GM12878 (cell line): Measurements from ENCODE around the gene ATP13A4.

Source experiments
- ATF3 ChIP-seq: IDR thresholded peaks from 2 replicates; pipeline ENCODE4 v1.6.1; 2011; ENCODE audit warnings: low read depth, mild to moderate bottlenecking, low read length, moderate library complexity, borderline replicate concordance; ENCODE audit errors: extremely low read depth
- CREB1 ChIP-seq: IDR thresholded peaks from 2 replicates; pipeline ENCODE4 v1.6.1; 2012; ENCODE audit warnings: low read depth, mild to moderate bottlenecking, inconsistent platforms
- CTCF ChIP-seq, 3 experiments: IDR thresholded peaks in 2 of 3; conservative IDR thresholded peaks in 1 of 3; 2 replicates each; pipeline ENCODE4 v1.5.1; 2011; ENCODE audit warnings: low read depth in 3 of 3, low read length in 3 of 3, mild to moderate bottlenecking in 3 of 3, control low read depth in 2 of 3, moderate library complexity in 2 of 3, inconsistent platforms in 1 of 3, mixed read lengths in 1 of 3; ENCODE audit not compliant: control insufficient read depth in 2 of 3, insufficient read depth in 1 of 3; ENCODE audit errors: extremely low read depth in 1 of 3
- DPF2 ChIP-seq: fragments of 450-650 bp; IDR thresholded peaks from 2 replicates; pipeline ENCODE4 v1.6.1; 2017; ENCODE audit warnings: mild to moderate bottlenecking
- EZH2 ChIP-seq: IDR thresholded peaks from 2 replicates; pipeline ENCODE4 v1.6.1; 2012; ENCODE audit warnings: low read depth, mild to moderate bottlenecking, control low read depth, inconsistent platforms, low read length, borderline replicate concordance; ENCODE audit not compliant: control insufficient read depth
- FOXK2 ChIP-seq: fragments of 450-650 bp; IDR thresholded peaks from 2 replicates; pipeline ENCODE4 v1.6.1; 2017; ENCODE audit warnings: mild to moderate bottlenecking, moderate library complexity
- MTA3 ChIP-seq: IDR thresholded peaks from 2 replicates; pipeline ENCODE4 v1.6.1; 2012; ENCODE audit warnings: low read length, inconsistent platforms, borderline replicate concordance
- POLR2AphosphoS5 ChIP-seq: IDR thresholded peaks from 2 replicates; pipeline ENCODE4 v1.6.1; 2011; ENCODE audit warnings: mild to moderate bottlenecking, low read length, inconsistent platforms
- RAD51 ChIP-seq: fragments of 450-650 bp; IDR thresholded peaks from 2 replicates; pipeline ENCODE4 v1.6.1; 2016; ENCODE audit warnings: moderate library complexity, mild to moderate bottlenecking, inconsistent platforms
- REST ChIP-seq: IDR thresholded peaks from 2 replicates; pipeline ENCODE4 v1.6.1; 2012; ENCODE audit warnings: mild to moderate bottlenecking, low read depth, low read length
- SIN3A ChIP-seq: IDR thresholded peaks from 2 replicates; pipeline ENCODE4 v1.6.1; 2012; ENCODE audit warnings: low read depth, low read length, improper control_type of control experiment
- ZBTB4 ChIP-seq: fragments of 450-650 bp; formaldehyde crosslinking; IDR thresholded peaks from 2 replicates; pipeline ENCODE4 v1.4.0; 2022; ENCODE audit warnings: mild to moderate bottlenecking, moderate library complexity
- TF ChIP-seq, protein P1 (sequence below): IDR thresholded peaks from 2 replicates; pipeline ENCODE4 v1.6.1; 2012; ENCODE audit warnings: low read length, inconsistent platforms
- TF ChIP-seq, protein P2 (sequence below): IDR thresholded peaks from 2 replicates; pipeline ENCODE4 v1.6.1; 2012; ENCODE audit warnings: low read depth, low read length, improper control_type of control experiment

DNA sequence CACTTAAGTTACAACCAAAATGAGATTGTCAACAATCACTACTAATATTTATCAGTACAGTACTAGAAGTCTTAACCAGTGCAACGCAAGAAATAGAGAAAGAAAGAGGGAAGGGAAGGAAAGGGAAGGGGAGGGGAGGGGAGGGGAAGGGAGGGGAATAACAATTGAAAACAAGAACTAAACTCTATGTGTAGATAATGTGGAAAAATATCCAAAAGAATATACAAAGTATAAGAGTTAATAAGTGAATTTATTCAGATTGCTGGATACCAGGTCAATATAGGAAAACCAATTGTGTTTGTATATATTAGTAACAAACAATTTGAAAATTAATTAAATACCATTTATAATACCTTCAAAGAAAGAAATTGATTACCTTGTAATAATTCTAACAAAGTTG, 186.8 kb downstream of the ATP13A4 start:
- no peak for TF ChIP-seq ATF3
- no peak for TF ChIP-seq ZBTB4 (CRISPR knock-in tag)
- TF ChIP-seq SIN3A, result no peak
- TF ChIP-seq EZH2, result no peak
- TF ChIP-seq CTCF (IDR thresholded peaks at IDR 0.05 in 2 of 3, conservative IDR thresholded peaks at IDR 0.05 in 1 of 3; ENCODE audit: control insufficient read depth in 2 of 3, extremely low read depth in 1 of 3, insufficient read depth in 1 of 3, low read depth in 3 of 3, low read length in 3 of 3), result no peak
- TF ChIP-seq REST, result no peak
- TF ChIP-seq, protein P1, sequence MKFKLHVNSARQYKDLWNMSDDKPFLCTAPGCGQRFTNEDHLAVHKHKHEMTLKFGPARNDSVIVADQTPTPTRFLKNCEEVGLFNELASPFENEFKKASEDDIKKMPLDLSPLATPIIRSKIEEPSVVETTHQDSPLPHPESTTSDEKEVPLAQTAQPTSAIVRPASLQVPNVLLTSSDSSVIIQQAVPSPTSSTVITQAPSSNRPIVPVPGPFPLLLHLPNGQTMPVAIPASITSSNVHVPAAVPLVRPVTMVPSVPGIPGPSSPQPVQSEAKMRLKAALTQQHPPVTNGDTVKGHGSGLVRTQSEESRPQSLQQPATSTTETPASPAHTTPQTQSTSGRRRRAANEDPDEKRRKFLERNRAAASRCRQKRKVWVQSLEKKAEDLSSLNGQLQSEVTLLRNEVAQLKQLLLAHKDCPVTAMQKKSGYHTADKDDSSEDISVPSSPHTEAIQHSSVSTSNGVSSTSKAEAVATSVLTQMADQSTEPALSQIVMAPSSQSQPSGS, result no peak
- TF ChIP-seq MTA3, result no peak
- TF ChIP-seq CREB1, result no peak
- TF ChIP-seq, protein P2, sequence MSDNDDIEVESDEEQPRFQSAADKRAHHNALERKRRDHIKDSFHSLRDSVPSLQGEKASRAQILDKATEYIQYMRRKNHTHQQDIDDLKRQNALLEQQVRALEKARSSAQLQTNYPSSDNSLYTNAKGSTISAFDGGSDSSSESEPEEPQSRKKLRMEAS, result no peak
- no peak for TF ChIP-seq POLR2AphosphoS5
- no peak for TF ChIP-seq RAD51
- no peak for TF ChIP-seq DPF2
- no peak for TF ChIP-seq FOXK2
